ENCODE results near the gene HDAC5.
"Not testable (repeated sequence)": the region's sequence is repeated elsewhere in the genome, so short reads cannot be mapped to it uniquely, and the experiment has no call there.

The HDAC5 gene

GRCh38 chr17:44102849-44103622 is 20.4 kb downstream of the HDAC5 start:
- H3K4me3 ChIP-seq (ENCODE audit: low read length): no peak overlapping the region
- no peak for TF ChIP-seq CTCF (IDR thresholded peaks at IDR 0.05; ENCODE audit: insufficient read depth, low read depth, low read length, missing control alignments)
- peak; percentile 84 for DNase-seq (ENCODE audit: low read depth)

- H3K4me3 ChIP-seq (ENCODE audit: low read length); DNase-seq (ENCODE audit: low read depth): not testable (repeated sequence)
Measured at GRCh38 chr17:44101858-44102257, 21.6 kb downstream of the HDAC5 start.

- no peak for TF ChIP-seq CTCF (IDR thresholded peaks at IDR 0.05; ENCODE audit: insufficient read depth, low read depth, low read length, missing control alignments)
- no peak overlapping the region for H3K4me3 ChIP-seq (ENCODE audit: low read length)
- DNase-seq (ENCODE audit: low read depth): no peak
Measured at GRCh38 chr17:44097110-44097958, 26.1 kb downstream of the HDAC5 start.

GRCh38 chr17:44095647-44096496 is 27.6 kb downstream of the HDAC5 start:
- peak; percentile 80 for DNase-seq (ENCODE audit: low read depth)
- peak; percentile 4 for TF ChIP-seq CTCF (IDR thresholded peaks at IDR 0.05; ENCODE audit: insufficient read depth, low read depth, low read length, missing control alignments)
- peak overlapping the region; percentile 16 for H3K4me3 ChIP-seq (ENCODE audit: low read length)

GRCh38 chr17:44095388-44095646 is 28.1 kb downstream of the HDAC5 start:
- no peak for TF ChIP-seq CTCF (IDR thresholded peaks at IDR 0.05; ENCODE audit: insufficient read depth, low read depth, low read length, missing control alignments)
- no peak overlapping the region for H3K4me3 ChIP-seq (ENCODE audit: low read length)
- DNase-seq (ENCODE audit: low read depth): no peak

GRCh38 chr17:44094701-44095387 is 28.6 kb downstream of the HDAC5 start:
- no peak overlapping the region for H3K4me3 ChIP-seq (ENCODE audit: low read length)
- no peak for TF ChIP-seq CTCF (IDR thresholded peaks at IDR 0.05; ENCODE audit: insufficient read depth, low read depth, low read length, missing control alignments)
- DNase-seq (ENCODE audit: low read depth): no peak

Measured in epithelial cell of esophagus (primary cell).